Measurements from ENCODE around the gene CD109.
"Not testable (repeated sequence)": the region's sequence is repeated elsewhere in the genome, so short reads cannot be mapped to it uniquely, and the experiment has no call there.

GRCh38 chr6:73725192-73725591 is 29.2 kb downstream of the CD109 start:
- not testable (repeated sequence) for TF ChIP-seq RFX5 (IDR thresholded peaks at IDR 0.05; ENCODE audit: low read depth, low read length); CTCF (conservative IDR thresholded peaks at IDR 0.05; ENCODE audit: low read depth, low read length); BHLHE40 (IDR thresholded peaks at IDR 0.05; ENCODE audit: low read depth, low read length); FOS (IDR thresholded peaks at IDR 0.05; ENCODE audit: low read depth, low read length); RCOR1 (IDR thresholded peaks at IDR 0.05; ENCODE audit: insufficient replicate concordance, low read length)

Measured in IMR-90 (cell line).